H1 (cell line): ENCODE data around the gene EMX1. TPM values are rescaled to one million over a fixed set of nuclear protein-coding genes. Genes with fewer than 3 reads are reported as not detected.
A peak's percentile ranks its signal among the peaks of the same experiment; 100 is the strongest.

Experiments used
- CTCF ChIA-PET: fragments of 300-600 bp; sonication (Branson Sonifier 250); formaldehyde crosslinking; loops from one replicate; lab custom pipeline; 2021; ENCODE audit not compliant: partially characterized antibody; lab: Charles Lee
- POLR2A ChIA-PET: fragments of 300-600 bp; sonication (Branson Sonifier 250); formaldehyde crosslinking; loops from one replicate; lab custom pipeline; 2021; ENCODE audit warnings: inconsistent platforms; ENCODE audit not compliant: partially characterized antibody; lab: Charles Lee
- DNase-seq, 2 experiments: peaks; one replicate each; pipeline versions ENCODE4 v3.0.0 to v3.0.0-alpha.2; 2010 to 2022; ENCODE audit warnings: low spot score in 2 of 2, low read depth in 1 of 2, mixed read lengths in 1 of 2
- FAIRE-seq: peaks from 2 replicates; lab custom pipeline; 2011; peaks lifted over from hg19 to GRCh38; lab: Jason Lieb, UNC
- H2AFZ ChIP-seq: 2 replicates; pipeline ENCODE4 v1.8.1; 2012; ENCODE audit warnings: low read length, inconsistent platforms
- H2AK5ac ChIP-seq: 2 replicates; pipeline ENCODE4 v1.6.1; 2013; ENCODE audit warnings: low read depth, low read length
- H2BK120ac ChIP-seq: replicated peaks from 2 replicates; pipeline ENCODE3; 2013; ENCODE audit warnings: low read depth, low read length, inconsistent platforms
- H2BK12ac ChIP-seq: 2 replicates; pipeline ENCODE4 v1.6.1; 2013; ENCODE audit warnings: low read depth, low read length
- H2BK15ac ChIP-seq: 2 replicates; pipeline ENCODE4 v1.6.1; 2013; ENCODE audit warnings: low read length
- H2BK20ac ChIP-seq: 2 replicates; pipeline ENCODE4 v1.6.1; 2013; ENCODE audit warnings: low read length
- H2BK5ac ChIP-seq: 2 replicates; pipeline ENCODE4 v1.6.1; 2013; ENCODE audit warnings: low read depth, low read length
- H3K14ac ChIP-seq: 2 replicates; pipeline ENCODE4 v1.6.1; 2013; ENCODE audit warnings: inconsistent platforms; ENCODE audit not compliant: insufficient read length
- H3K18ac ChIP-seq: 2 replicates; pipeline ENCODE4 v1.6.1; 2013; ENCODE audit warnings: low read length; ENCODE audit errors: extremely low read depth
- H3K23ac ChIP-seq: 2 replicates; pipeline ENCODE4 v1.6.1; 2013; ENCODE audit warnings: inconsistent platforms; ENCODE audit not compliant: insufficient read length
- H3K23me2 ChIP-seq: 2 replicates; pipeline ENCODE4 v1.6.1; 2013; ENCODE audit warnings: low read depth, low read length
- H3K27ac ChIP-seq: 2 replicates; pipeline ENCODE4 v1.6.1; 2011; ENCODE audit warnings: low read depth, low read length, inconsistent platforms
- H3K27me3 ChIP-seq, 4 experiments: replicated peaks in 1 of 4; 1 replicate in 1 of 4; 2 replicates in 3 of 4; pipeline versions ENCODE4 v1.6.1 to v1.8.1; 2011 to 2013; ENCODE audit warnings: low read length in 3 of 4, mild to moderate bottlenecking in 3 of 4, inconsistent platforms in 2 of 4, mixed read lengths in 2 of 4, moderate library complexity in 1 of 4; ENCODE audit not compliant: control insufficient read depth in 3 of 4, insufficient read depth in 3 of 4; ENCODE audit errors: extremely low read depth in 1 of 4
- H3K36me3 ChIP-seq, 4 experiments: 2 replicates each; pipeline versions ENCODE4 v1.6.1 to v1.8.1; 2011 to 2013; ENCODE audit warnings: mild to moderate bottlenecking in 4 of 4, low read length in 3 of 4, moderate library complexity in 2 of 4, control low read depth in 1 of 4, inconsistent platforms in 1 of 4; ENCODE audit not compliant: insufficient read depth in 4 of 4, control insufficient read depth in 2 of 4
- H3K4ac ChIP-seq: replicated peaks from 2 replicates; pipeline ENCODE3; 2013; ENCODE audit warnings: low read length, low read depth, mixed read lengths, inconsistent platforms; ENCODE audit not compliant: insufficient read length
- H3K4me1 ChIP-seq, 4 experiments: replicated peaks in 1 of 4; 1 replicate in 1 of 4; 2 replicates in 3 of 4; pipeline versions ENCODE4 v1.6.1 to v1.8.1; 2011 to 2013; ENCODE audit warnings: low read length in 3 of 4, inconsistent platforms in 2 of 4, mixed read lengths in 1 of 4; ENCODE audit not compliant: insufficient read depth in 4 of 4, control insufficient read depth in 3 of 4
- H3K4me2 ChIP-seq, 2 experiments: 2 replicates each; pipeline versions ENCODE4 v1.6.1 to v1.8.1; 2011 to 2013; ENCODE audit warnings: low read depth in 2 of 2, low read length in 2 of 2, control low read depth in 1 of 2, inconsistent platforms in 1 of 2, mild to moderate bottlenecking in 1 of 2; ENCODE audit not compliant: insufficient read depth in 1 of 2
- H3K4me3 ChIP-seq, 4 experiments: fragments of 200-600, 300-600 bp in 1 of 4; sonication (generic), shearing (Covaris generic), sonication (Bioruptor Twin) in 1 of 4; 2 replicates each; pipeline versions ENCODE4 v1.5.1 to v1.8.1; 2011 to 2016; ENCODE audit warnings: low read length in 4 of 4, low read depth in 3 of 4, control low read depth in 2 of 4, inconsistent platforms in 2 of 4, mild to moderate bottlenecking in 2 of 4, mixed read lengths in 1 of 4, moderate library complexity in 1 of 4; ENCODE audit not compliant: insufficient read depth in 2 of 4; ENCODE audit errors: extremely low read depth in 1 of 4
- H3K56ac ChIP-seq: replicated peaks from 2 replicates; pipeline ENCODE3; 2013; ENCODE audit warnings: low read depth, mild to moderate bottlenecking, mixed read lengths, low read length, inconsistent platforms; ENCODE audit not compliant: insufficient read length
- H3K79me1 ChIP-seq: 2 replicates; pipeline ENCODE4 v1.6.1; 2013; ENCODE audit warnings: low read depth, low read length, control low read depth
- H3K79me2 ChIP-seq, 2 experiments: 2 replicates each; pipeline versions ENCODE4 v1.6.1 to v1.8.1; 2012 to 2013; ENCODE audit warnings: low read length in 2 of 2, mild to moderate bottlenecking in 2 of 2, inconsistent platforms in 1 of 2; ENCODE audit not compliant: insufficient read depth in 2 of 2, control insufficient read depth in 1 of 2
- H3K9ac ChIP-seq, 4 experiments: replicated peaks in 1 of 4; 1 replicate in 1 of 4; 2 replicates in 3 of 4; pipeline versions ENCODE4 v1.6.1 to v1.8.1; 2011 to 2013; ENCODE audit warnings: low read depth in 3 of 4, low read length in 3 of 4, control low read depth in 2 of 4, mild to moderate bottlenecking in 2 of 4, moderate library complexity in 2 of 4, inconsistent platforms in 1 of 4; ENCODE audit errors: extremely low read depth in 1 of 4
- H3K9me3 ChIP-seq, 2 experiments: 2 replicates each; pipeline versions ENCODE4 v1.6.1 to v1.8.1; 2012 to 2013; ENCODE audit warnings: mild to moderate bottlenecking in 2 of 2, moderate library complexity in 2 of 2, control low read depth in 1 of 2, inconsistent platforms in 1 of 2, low read depth in 1 of 2, low read length in 1 of 2, mixed read lengths in 1 of 2; ENCODE audit not compliant: insufficient read depth in 2 of 2
- H4K20me1 ChIP-seq, 2 experiments: replicated peaks in 1 of 2; 2 replicates each; pipeline versions ENCODE3 to v1.8.1; 2011 to 2013; ENCODE audit warnings: inconsistent platforms in 2 of 2, low read length in 2 of 2, mild to moderate bottlenecking in 1 of 2; ENCODE audit not compliant: insufficient read depth in 2 of 2, control insufficient read depth in 1 of 2
- H4K5ac ChIP-seq: 2 replicates; pipeline ENCODE4 v1.6.1; 2013; ENCODE audit warnings: low read length, low read depth, mixed read lengths, inconsistent platforms; ENCODE audit not compliant: insufficient read length
- H4K8ac ChIP-seq: 2 replicates; pipeline ENCODE4 v1.8.0; 2013; ENCODE audit warnings: mild to moderate bottlenecking, moderate library complexity, low read length, inconsistent platforms; ENCODE audit not compliant: insufficient read depth; ENCODE audit errors: extremely low read depth
- H4K91ac ChIP-seq: replicated peaks from 2 replicates; pipeline ENCODE3; 2013; ENCODE audit warnings: low read length, mixed read lengths, inconsistent platforms; ENCODE audit not compliant: insufficient read length
- ASH2L ChIP-seq: fragments of 200-600, 300-600 bp; sonication (generic); IDR thresholded peaks from one replicate; pipeline ENCODE4 v1.7.1; 2017; ENCODE audit warnings: low read length
- ATF3 ChIP-seq: IDR thresholded peaks from 2 replicates; pipeline ENCODE4 v1.6.1; 2011; ENCODE audit warnings: low read depth, mild to moderate bottlenecking, low read length; ENCODE audit not compliant: insufficient read depth
- CBX5 ChIP-seq: fragments of 300-800, 300-1000 bp; sonication (generic); IDR thresholded peaks from 2 replicates; pipeline ENCODE4 v1.7.1; 2016; ENCODE audit warnings: antibody characterized with exemption, low read length, low read depth
- GABPA ChIP-seq: IDR thresholded peaks from 2 replicates; pipeline ENCODE4 v1.6.1; 2011; ENCODE audit warnings: mild to moderate bottlenecking, low read length, moderate library complexity, borderline replicate concordance; ENCODE audit not compliant: insufficient read depth
- JUND ChIP-seq: IDR thresholded peaks from 2 replicates; pipeline ENCODE4 v1.6.1; 2011; ENCODE audit warnings: mild to moderate bottlenecking, improper control_type of control experiment, low read length
- RFX5 ChIP-seq: IDR thresholded peaks from 2 replicates; pipeline ENCODE4 v1.6.1; 2011; ENCODE audit warnings: low read depth, low read length, improper control_type of control experiment, borderline replicate concordance
- SIN3A ChIP-seq, 2 experiments: IDR thresholded peaks in 1 of 2; conservative IDR thresholded peaks in 1 of 2; 2 replicates each; pipeline ENCODE4 v1.6.1; 2011 to 2012; ENCODE audit warnings: low read length in 2 of 2, improper control_type of control experiment in 1 of 2, low read depth in 1 of 2, mild to moderate bottlenecking in 1 of 2
- SP2 ChIP-seq: IDR thresholded peaks from 2 replicates; pipeline ENCODE4 v1.6.1; 2012; ENCODE audit warnings: mild to moderate bottlenecking, low read length, inconsistent platforms
- WGBS, 2 experiments: shearing (Covaris generic) in 1 of 2; methylation state at CpG; one replicate each; pipeline versions ENCODE4 v1.1.6 to v1.1.7; 2013 to 2015; ENCODE audit warnings: low lambda C conversion rate in 2 of 2, mixed read lengths in 2 of 2, inconsistent platforms in 1 of 2, low coverage in 1 of 2, missing lambda C conversion rate in 1 of 2; ENCODE audit not compliant: insufficient replicate concordance in 2 of 2, insufficient coverage in 1 of 2, insufficient read length in 1 of 2; ENCODE audit errors: extremely low coverage in 1 of 2, missing lambda C conversion rate in 1 of 2; 5-methylcytosine and 5-hydroxymethylcytosine counted together
- polyA plus RNA-seq, 7 experiments: library from polyadenylated mRNA; depleted of rRNA in 3 of 7; stranded (reverse) in 5 of 7; unstranded in 2 of 7; fragments of >200 nt in 5 of 7; fragments of 200-250 nt in 2 of 7; gene quantifications; 1 replicate in 5 of 7; 2 replicates in 1 of 7; 4 replicates in 1 of 7; pipeline versions ENCODE4 v1.2.1 to v1.2.3, GENCODE V29; 2011 to 2013; ENCODE audit warnings: missing spikeins in 2 of 7, mixed read lengths in 2 of 7
- total RNA-seq: library from RNA; stranded (reverse); fragmentation: NEBNext Ultra II Directional; extraction: Animal tissue kit (Norgen Biotek cat#: 25700); gene quantifications from 2 replicates; pipeline ENCODE4 v1.2.1, GENCODE V29; 2021

EMX1 gene
- total and polyA plus RNA-seq, 2 of the 8 experiments (the other 6 are each of a cell fraction or from before 2014, with no cell fraction given), result 2.4 to 4.9 TPM

- Histone ChIP-seq H3K27ac (no peak overlapping the region), H4K20me1 (peaks cover 17 to 23% of the 10 kb centered on the region in 2 experiments), H3K9me3 (peaks cover 0 to 4% of the 10 kb centered on the region in 2 experiments; a peak in 1 of 4 replicates), H3K27me3 (peaks cover 92 to 96% (median 94%) of the 10 kb centered on the region in 4 experiments), H4K8ac (no peak overlapping the region), H3K56ac (no peak overlapping the region), H3K4me1 (peaks cover 6 to 50% (median 22%) of the 10 kb centered on the region in 4 experiments), H3K9ac (no peak overlapping the region), H2BK20ac (no peak overlapping the region), H2AK5ac (no peak overlapping the region), H3K4ac (no peak overlapping the region), H3K23ac (no peak overlapping the region), H3K4me3 (no peak overlapping the region), H3K79me2 (no peaks in the 10 kb centered on the region), H2AFZ (no peak overlapping the region), H4K91ac (no peak overlapping the region), H3K79me1 (no peaks in the 10 kb centered on the region), H3K14ac (no peak overlapping the region), H3K4me2 (no peak overlapping the region; a peak in 1 of 4 replicates), H2BK120ac (no peak overlapping the region), H2BK5ac (no peak overlapping the region), H3K18ac (no peak overlapping the region), H4K5ac (no peak overlapping the region), H3K23me2 (peaks cover 18% of the 10 kb centered on the region; the same call in 1 of the 2 replicates), H3K36me3 (peaks cover 0 to 8% (median 0%) of the 10 kb centered on the region in 4 experiments; a peak in 1 of 8 replicates), H2BK15ac (no peak overlapping the region; the same call in 1 of the 2 replicates), H2BK12ac (peak overlapping the region; percentile 65; the same call in 1 of the 2 replicates)
- FAIRE-seq (no peak), DNase-seq (no peak)
- ChIA-PET POLR2A (interaction anchor here (1.0 to 2.0 kb wide), 2 partner anchors 18 to 53 kb away, joined by 3 to 4 read pairs; no protein-coding TSS in a partner anchor), CTCF (interaction anchor here (0.5 to 24.3 kb wide), 5 partner anchors 14 to 256 kb away, joined by 3 to 497 read pairs (median 24); partner anchors contain the start of gene SPR)
- 67% methylated on average over 1 of the region's 1 CpG; no CpG with 5 or more reads in 1 of the 2 experiments for WGBS, 2 experiments
- TF ChIP-seq ASH2L, result no peak
- TF ChIP-seq JUND, result no peak
- TF ChIP-seq RFX5, result no peak
- TF ChIP-seq CBX5, result no peak
- no peak for TF ChIP-seq ATF3
- TF ChIP-seq GABPA, result no peak
- no peak for TF ChIP-seq SP2
- TF ChIP-seq SIN3A (conservative IDR thresholded peaks at IDR 0.05 in 1 of 2, IDR thresholded peaks at IDR 0.05 in 1 of 2; ENCODE audit: low read depth in 1 of 2, low read length in 2 of 2), result no peak
Measured at GRCh38 chr2:72921853-72922252, 4.5 kb downstream of the EMX1 start.
